Mesodermal cell (in vitro differentiated cells): ENCODE measurements around the gene MYO1E. TPM values are rescaled to one million over a fixed set of nuclear protein-coding genes. Genes with fewer than 3 reads are reported as not detected.
A peak's percentile ranks its signal among the peaks of the same experiment; 100 is the strongest.

ENCODE experiments used
- H3K27ac ChIP-seq: 2 replicates; pipeline ENCODE4 v1.7.0; 2013; ENCODE audit warnings: mild to moderate bottlenecking, low read depth, low read length, moderate library complexity; ENCODE audit not compliant: severe bottlenecking
- H3K36me3 ChIP-seq: 2 replicates; pipeline ENCODE4 v1.7.1; 2013; ENCODE audit warnings: mild to moderate bottlenecking, low read length, moderate library complexity; ENCODE audit not compliant: control insufficient read depth, insufficient read depth
- H3K4me1 ChIP-seq: one replicate; pipeline ENCODE4 v1.7.1; 2013; ENCODE audit warnings: mild to moderate bottlenecking, low read length; ENCODE audit not compliant: insufficient read depth, control insufficient read depth, poor library complexity, severe bottlenecking
- H3K4me3 ChIP-seq: 2 replicates; pipeline ENCODE4 v1.7.0; 2013; ENCODE audit warnings: low read length, control low read depth, mild to moderate bottlenecking; ENCODE audit not compliant: insufficient read depth, poor library complexity, severe bottlenecking; ENCODE audit errors: extremely low read depth
- H3K9me3 ChIP-seq: 2 replicates; pipeline ENCODE4 v1.7.1; 2013; ENCODE audit warnings: mild to moderate bottlenecking, low read length, moderate library complexity; ENCODE audit not compliant: control insufficient read depth
- WGBS, 2 experiments: methylation state at CpG; one replicate each; pipeline ENCODE4 v1.1.5; 2013; ENCODE audit warnings: missing lambda C conversion rate in 2 of 2; ENCODE audit not compliant: insufficient coverage in 2 of 2; 5-methylcytosine and 5-hydroxymethylcytosine counted together
- polyA plus RNA-seq, 2 experiments: library from polyadenylated mRNA; stranded (reverse); fragments of 50-300 nt; gene quantifications; one replicate each; pipeline ENCODE4 v1.2.3, GENCODE V29; 2013

MYO1E gene
- polyA plus RNA-seq (2013, experiment 1 of 2), result 45.5 TPM
- polyA plus RNA-seq (2013, experiment 2 of 2), result 32.9 TPM

GRCh38 chr15:59372352-59373211 lies at the start of gene MYO1E:
Gene MYO1E, minus strand, starts transcription at chr15:59372871. Its CDS starts 371 bp downstream, at chr15:59372500.
- Histone ChIP-seq H3K9me3 (no peaks in the 10 kb centered on the region), H3K4me1 (peaks cover 3% of the 10 kb centered on the region), H3K4me3 (peak within 1 kb of the TSS; percentile 76), H3K27ac (peak within 1 kb of the TSS; percentile 69), H3K36me3 (no peaks in the 10 kb centered on the region)
- WGBS, 2 experiments, result 0% methylated on average over 65 to 68 of the region's 74 CpGs

GRCh38 chr15:59420986-59421618 lies 48.4 kb upstream of the MYO1E start:
- 16 to 21% methylated on average over 8 to 10 of the region's 16 CpGs for WGBS, 2 experiments
- H3K9me3 ChIP-seq, result no peaks in the 10 kb centered on the region

DNA sequence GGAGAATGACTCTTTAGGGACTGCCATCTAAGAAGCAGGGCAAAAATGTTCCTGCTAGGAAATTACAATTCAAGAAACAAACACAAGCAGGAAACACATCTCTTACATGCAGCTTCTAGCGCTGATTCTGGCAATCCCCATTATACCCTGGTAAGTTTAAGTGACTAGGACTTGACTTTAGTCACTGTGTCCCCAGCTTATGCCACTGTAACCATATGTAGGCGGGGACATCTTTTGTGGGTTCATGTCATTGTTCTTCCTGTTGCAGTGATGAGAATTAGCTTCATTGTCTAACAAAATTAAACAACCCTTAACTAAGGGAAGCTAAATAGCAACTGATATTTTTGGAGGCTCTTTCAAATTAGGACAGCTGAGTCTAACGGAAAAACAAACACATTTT lies 47.4 kb upstream of the MYO1E start:
- Histone ChIP-seq H3K27ac (no peak overlapping the region), H3K9me3 (no peaks in the 10 kb centered on the region), H3K36me3 (no peaks in the 10 kb centered on the region), H3K4me1 (no peaks in the 10 kb centered on the region), H3K4me3 (no peak overlapping the region)
- 89 to 91% methylated on average over 1 of the region's 3 CpGs for WGBS, 2 experiments

More at GRCh38 chr15:59420986-59421618, 48.4 kb upstream of the MYO1E start:
- no peaks in the 10 kb centered on the region for H3K36me3 ChIP-seq
- H3K4me1 ChIP-seq, result no peaks in the 10 kb centered on the region
- H3K4me3 ChIP-seq, result no peak overlapping the region
- no peak overlapping the region for H3K27ac ChIP-seq

GRCh38 chr15:59419170-59419569 lies 46.5 kb upstream of the MYO1E start:
- Histone ChIP-seq H3K27ac (no peak overlapping the region), H3K4me3 (no peak overlapping the region), H3K4me1 (no peaks in the 10 kb centered on the region), H3K36me3 (no peaks in the 10 kb centered on the region), H3K9me3 (no peaks in the 10 kb centered on the region)
- 67 to 80% methylated on average over 1 of the region's 1 CpG for WGBS, 2 experiments

- H3K4me1 ChIP-seq, result no peaks in the 10 kb centered on the region
- no peak overlapping the region for H3K4me3 ChIP-seq
- H3K36me3 ChIP-seq, result no peaks in the 10 kb centered on the region
- WGBS, 2 experiments, result 67 to 71% methylated on average over 4 of the region's 4 CpGs
- no peaks in the 10 kb centered on the region for H3K9me3 ChIP-seq
- no peak overlapping the region for H3K27ac ChIP-seq
Observed at GRCh38 chr15:59416816-59417215, 44.1 kb upstream of the MYO1E start.

- H3K4me3 ChIP-seq, result no peak overlapping the region
- no peaks in the 10 kb centered on the region for H3K36me3 ChIP-seq
- WGBS, 2 experiments, result 90% methylated on average over 2 of the region's 2 CpGs; no CpG with 5 or more reads in 1 of the 2 experiments
- no peaks in the 10 kb centered on the region for H3K4me1 ChIP-seq
- no peaks in the 10 kb centered on the region for H3K9me3 ChIP-seq
- H3K27ac ChIP-seq, result no peak overlapping the region
Observed at GRCh38 chr15:59413577-59413976, 40.9 kb upstream of the MYO1E start.

GRCh38 chr15:59410391-59410896 lies 37.8 kb upstream of the MYO1E start:
- H3K36me3 ChIP-seq, result no peaks in the 10 kb centered on the region
- no peak overlapping the region for H3K4me3 ChIP-seq
- no peaks in the 10 kb centered on the region for H3K9me3 ChIP-seq
- 69 to 92% methylated on average over 1 to 2 of the region's 2 CpGs for WGBS, 2 experiments
- no peaks in the 10 kb centered on the region for H3K4me1 ChIP-seq
- H3K27ac ChIP-seq, result no peak overlapping the region

DNA sequence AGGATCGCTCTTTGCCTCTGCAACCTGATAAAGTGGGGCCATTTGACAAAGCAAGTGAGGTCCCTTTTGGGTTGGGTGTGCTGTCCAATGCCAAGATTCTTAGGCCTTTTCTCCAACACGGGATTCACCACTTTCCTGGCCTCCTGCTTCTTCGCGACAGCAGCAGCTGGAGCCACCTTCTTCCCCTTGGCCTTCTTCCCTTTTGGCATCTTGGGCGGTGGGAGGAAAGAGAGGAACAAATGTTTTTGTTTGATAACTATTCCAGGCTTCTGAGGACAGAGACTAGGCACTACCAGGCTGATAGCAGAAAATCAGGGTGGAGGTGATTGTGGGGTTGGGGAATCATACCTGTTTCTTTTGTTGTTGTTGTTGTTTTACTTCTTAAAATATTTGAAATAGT lies 35.3 kb upstream of the MYO1E start:
- no peak overlapping the region for H3K4me3 ChIP-seq
- H3K27ac ChIP-seq, result no peak overlapping the region
- WGBS, 2 experiments, result 80 to 90% methylated on average over 1 to 2 of the region's 5 CpGs
- no peaks in the 10 kb centered on the region for H3K9me3 ChIP-seq
- H3K4me1 ChIP-seq, result no peaks in the 10 kb centered on the region
- H3K36me3 ChIP-seq, result no peaks in the 10 kb centered on the region

GRCh38 chr15:59406446-59406845 lies 33.8 kb upstream of the MYO1E start:
- 40 to 100% methylated on average over 1 of the region's 3 CpGs for WGBS, 2 experiments

GRCh38 chr15:59405079-59405478 lies 32.4 kb upstream of the MYO1E start:
- Histone ChIP-seq H3K27ac (no peak overlapping the region), H3K9me3 (no peaks in the 10 kb centered on the region), H3K4me3 (no peak overlapping the region), H3K36me3 (no peaks in the 10 kb centered on the region), H3K4me1 (peaks cover 4% of the 10 kb centered on the region)
- WGBS, 2 experiments, result 71 to 90% methylated on average over 6 of the region's 7 CpGs

More at GRCh38 chr15:59406446-59406845, 33.8 kb upstream of the MYO1E start:
- no peak overlapping the region for H3K4me3 ChIP-seq
- H3K36me3 ChIP-seq, result no peaks in the 10 kb centered on the region
- no peaks in the 10 kb centered on the region for H3K4me1 ChIP-seq
- no peak overlapping the region for H3K27ac ChIP-seq
- no peaks in the 10 kb centered on the region for H3K9me3 ChIP-seq
